HCT116 (cell line): Measurements from ENCODE around the gene ANKRD13B. TPM values are rescaled to one million over a fixed set of nuclear protein-coding genes. Genes with fewer than 3 reads are reported as not detected.

Experiments used
- ATAC-seq: fragments of 200-7000 bp; cut with Tn5 transposase; 2 replicates; pipeline ENCODE4 v1.9.1; 2020; ENCODE audit warnings: mild to moderate bottlenecking, moderate library complexity
- BruUV-seq: library from RNA; stranded (reverse); fragments of 400-500 nt; replicated peaks from 2 replicates; lab custom pipeline; 2021; lab: Mats Ljungman, UMichigan
- CTCF ChIA-PET: fragments of 300-600 bp; sonication (Branson Sonifier 250); formaldehyde crosslinking; loops from one replicate; lab custom pipeline; 2021; ENCODE audit warnings: antibody characterized with exemption; lab: Charles Lee
- POLR2A ChIA-PET: fragments of 300-600, 350-600 bp; sonication (Branson Sonifier 250); formaldehyde crosslinking; loops from one replicate; lab custom pipeline; 2021; ENCODE audit warnings: antibody characterized with exemption; lab: Charles Lee
- RAD21 ChIA-PET, 2 experiments: fragments of 300-600 bp; sonication (Branson Sonifier 250); formaldehyde crosslinking; loops; one replicate each; lab custom pipeline; 2023; ENCODE audit warnings: low total read pairs in 2 of 2; ENCODE audit not compliant: uncharacterized antibody in 2 of 2, unreplicated experiment in 2 of 2, low non-redundant PET in 1 of 2; lab: Charles Lee
- DNase-seq: peaks from one replicate; pipeline ENCODE4 v3.0.0-alpha.2; 2010; ENCODE audit warnings: low read depth, low spot score
- H2AFZ ChIP-seq: fragments of 200-600 bp; shearing (Covaris generic), sonication (generic); 2 replicates; pipeline ENCODE4 v1.6.1; 2017; ENCODE audit warnings: low read depth, mixed run types, mixed read lengths, antibody characterized with exemption, low read length; ENCODE audit not compliant: poor library complexity, severe bottlenecking
- H3K27ac ChIP-seq: 2 replicates; pipeline ENCODE4 v1.5.1; 2012; ENCODE audit warnings: low read depth, low read length
- H3K27me3 ChIP-seq: fragments of 200-600 bp; sonication (generic); 2 replicates; pipeline ENCODE4 v1.6.1; 2016; ENCODE audit warnings: mixed run types, low read length, mixed read lengths; ENCODE audit not compliant: insufficient read depth
- H3K36me3 ChIP-seq, 2 experiments: fragments of 200-500 bp in 1 of 2; fragments of 200-600 bp in 1 of 2; sonication (Bioruptor generic) in 1 of 2; sonication (generic) in 1 of 2; 2 replicates each; pipeline versions ENCODE4 v1.5.1 to v1.6.1; 2014 to 2016; ENCODE audit warnings: low read length in 2 of 2, inconsistent platforms in 1 of 2, mixed read lengths in 1 of 2, mixed run types in 1 of 2; ENCODE audit not compliant: insufficient read depth in 2 of 2, control insufficient read depth in 1 of 2
- H3K4me1 ChIP-seq, 2 experiments: fragments of 200-600 bp in 1 of 2; sonication (generic) in 1 of 2; 2 replicates each; pipeline versions ENCODE4 v1.5.1 to v1.6.1; 2012 to 2017; ENCODE audit warnings: low read length in 2 of 2, inconsistent platforms in 1 of 2, mild to moderate bottlenecking in 1 of 2, mixed read lengths in 1 of 2, mixed run types in 1 of 2, moderate library complexity in 1 of 2; ENCODE audit not compliant: insufficient read depth in 2 of 2, control insufficient read depth in 1 of 2
- H3K4me2 ChIP-seq: fragments of 200-600 bp; sonication (generic); 2 replicates; pipeline ENCODE4 v1.6.1; 2017; ENCODE audit warnings: mixed run types, low read length, mixed read lengths
- H3K4me3 ChIP-seq, 2 experiments: fragments of 200-600 bp in 1 of 2; sonication (generic) in 1 of 2; replicated peaks in 1 of 2; 2 replicates each; pipeline ENCODE4 v1.5.1; 2011 to 2016; ENCODE audit warnings: low read length in 2 of 2, control low read depth in 1 of 2, low read depth in 1 of 2, mild to moderate bottlenecking in 1 of 2, mixed read lengths in 1 of 2, mixed run types in 1 of 2
- H3K79me2 ChIP-seq: fragments of 200-600 bp; sonication (generic); 2 replicates; pipeline ENCODE4 v1.6.1; 2017; ENCODE audit warnings: mild to moderate bottlenecking, mixed run types, low read length, moderate library complexity, mixed read lengths; ENCODE audit not compliant: insufficient read depth
- H3K9ac ChIP-seq: fragments of 200-600 bp; sonication (generic); 2 replicates; pipeline ENCODE4 v1.6.1; 2016; ENCODE audit warnings: low read length, mixed read lengths
- H3K9me2 ChIP-seq: fragments of 200-600 bp; sonication (generic), shearing (Covaris generic); 2 replicates; pipeline ENCODE4 v1.6.1; 2017; ENCODE audit warnings: mixed run types, mild to moderate bottlenecking, moderate library complexity; ENCODE audit not compliant: insufficient read depth
- H3K9me3 ChIP-seq, 2 experiments: fragments of 200-500 bp in 1 of 2; fragments of 200-600 bp in 1 of 2; sonication (Bioruptor generic) in 1 of 2; sonication (generic) in 1 of 2; 2 replicates each; pipeline ENCODE4 v1.6.1; 2014 to 2017; ENCODE audit warnings: low read length in 2 of 2, mixed read lengths in 2 of 2, inconsistent platforms in 1 of 2, low read depth in 1 of 2, mild to moderate bottlenecking in 1 of 2, mixed run types in 1 of 2, moderate library complexity in 1 of 2; ENCODE audit not compliant: control insufficient read depth in 1 of 2, insufficient read depth in 1 of 2
- H4K20me1 ChIP-seq: fragments of 200-600 bp; sonication (generic), shearing (Covaris generic); 2 replicates; pipeline ENCODE4 v1.6.1; 2017; ENCODE audit warnings: mixed run types, mild to moderate bottlenecking, moderate library complexity; ENCODE audit not compliant: insufficient read depth
- CEBPB ChIP-seq: IDR thresholded peaks from 2 replicates; pipeline ENCODE4 v1.6.1; 2012; ENCODE audit warnings: low read depth
- CTCF ChIP-seq, 3 experiments: fragments of 200-600 bp in 1 of 3; sonication (generic) in 1 of 3; IDR thresholded peaks in 2 of 3; conservative IDR thresholded peaks in 1 of 3; 2 replicates each; pipeline ENCODE4 v1.5.1; 2012 to 2017; ENCODE audit warnings: low read depth in 2 of 3, low read length in 2 of 3, antibody characterized with exemption in 1 of 3, borderline replicate concordance in 1 of 3, control low read depth in 1 of 3, mild to moderate bottlenecking in 1 of 3, mixed read lengths in 1 of 3, mixed run types in 1 of 3, moderate library complexity in 1 of 3; ENCODE audit not compliant: insufficient read depth in 1 of 3
- EGR1 ChIP-seq: IDR thresholded peaks from 2 replicates; pipeline ENCODE4 v1.6.1; 2012; ENCODE audit warnings: low read depth
- ELF1 ChIP-seq: IDR thresholded peaks from 2 replicates; pipeline ENCODE4 v1.6.1; 2012; ENCODE audit warnings: low read depth, borderline replicate concordance
- EZH2 ChIP-seq: fragments of 200-600 bp; sonication (generic); IDR thresholded peaks from 2 replicates; pipeline ENCODE4 v1.6.1; 2017; ENCODE audit warnings: antibody characterized with exemption, mixed run types
- JUND ChIP-seq: IDR thresholded peaks from 2 replicates; pipeline ENCODE4 v1.6.1; 2012
- MAX ChIP-seq: IDR thresholded peaks from 2 replicates; pipeline ENCODE4 v1.6.1; 2012
- POLR2A ChIP-seq: IDR thresholded peaks from 2 replicates; pipeline ENCODE4 v1.7.0; 2011; ENCODE audit warnings: borderline replicate concordance; ENCODE audit not compliant: insufficient read depth, insufficient read length; ENCODE audit errors: extremely low read depth
- POLR2AphosphoS5 ChIP-seq: IDR thresholded peaks from 2 replicates; pipeline ENCODE4 v1.6.1; 2011; ENCODE audit warnings: mild to moderate bottlenecking, low read depth, low read length, moderate library complexity
- RAD21 ChIP-seq: IDR thresholded peaks from 2 replicates; pipeline ENCODE4 v1.6.1; 2012; ENCODE audit warnings: low read depth, mild to moderate bottlenecking
- SIN3A ChIP-seq: IDR thresholded peaks from 2 replicates; pipeline ENCODE4 v1.6.1; 2012; ENCODE audit warnings: low read depth
- SRF ChIP-seq: IDR thresholded peaks from 2 replicates; pipeline ENCODE4 v1.6.1; 2012; ENCODE audit warnings: low read depth
- YY1 ChIP-seq: IDR thresholded peaks from 2 replicates; pipeline ENCODE4 v1.6.1; 2011; ENCODE audit warnings: low read length, low read depth, moderate library complexity, mild to moderate bottlenecking; ENCODE audit not compliant: insufficient replicate concordance; ENCODE audit errors: extremely low read depth
- ZBTB33 ChIP-seq: IDR thresholded peaks from 2 replicates; pipeline ENCODE4 v1.6.1; 2011; ENCODE audit warnings: mild to moderate bottlenecking, low read length, moderate library complexity; ENCODE audit not compliant: insufficient replicate concordance; ENCODE audit errors: extremely low read depth
- ZNF274 ChIP-seq: fragments of 200-500 bp; sonication (Bioruptor generic); IDR thresholded peaks from 2 replicates; pipeline ENCODE4 v1.6.1; 2014; ENCODE audit warnings: mild to moderate bottlenecking, low read depth, low read length, inconsistent platforms
- intact Hi-C: fragments of 100-400 bp; cut with micrococcal nuclease; formaldehyde crosslinking; loops from 2 replicates; pipeline ENCODE4 v1.10.0; 2022
- total RNA-seq: library from RNA; stranded (reverse); gene quantifications from one replicate; pipeline ENCODE4 v1.2.1, GENCODE V29; 2021; ENCODE audit not compliant: unreplicated experiment

Gene ANKRD13B
- total RNA-seq, 1 experiment from 2014 or later: 27.4 TPM

GRCh38 chr17:29643817-29644160 is 50.9 kb downstream of the ANKRD13B start:
- Histone ChIP-seq H3K4me3 (no peak overlapping the region), H3K9me2 (no peaks in the 10 kb centered on the region), H3K36me3 (no peaks in the 10 kb centered on the region), H3K27me3 (no peaks in the 10 kb centered on the region), H3K9me3 (no peaks in the 10 kb centered on the region), H3K79me2 (no peaks in the 10 kb centered on the region), H3K4me1 (peaks cover 7 to 15% of the 10 kb centered on the region in 2 experiments), H3K9ac (no peak overlapping the region), H3K4me2 (no peak overlapping the region), H2AFZ (no peak overlapping the region), H3K27ac (no peak overlapping the region), H4K20me1 (no peaks in the 10 kb centered on the region)
- TF ChIP-seq SRF (no peak), CEBPB (no peak), YY1 (no peak)
- ChIA-PET RAD21 (no interaction called here), POLR2A (no interaction called here), CTCF (no interaction called here)
- ATAC-seq (no peak), DNase-seq (no peak)
- no TSS peak for BruUV-seq
- intact Hi-C loops: no loop called here

- no TSS peak for BruUV-seq
- ChIA-PET RAD21 (no interaction called here), POLR2A (no interaction called here), CTCF (no interaction called here)
- H3K4me1 ChIP-seq: no peaks in the 10 kb centered on the region; a peak in 1 of 4 replicates
- no peaks in the 10 kb centered on the region for H3K9me3 ChIP-seq
- ATAC-seq: no peak
- H3K27me3 ChIP-seq: no peaks in the 10 kb centered on the region
- intact Hi-C loops: no loop called here
- DNase-seq: no peak
- no peaks in the 10 kb centered on the region for H3K9me2 ChIP-seq
- H3K4me2 ChIP-seq: no peak overlapping the region
- H3K27ac ChIP-seq: no peak overlapping the region
- H3K36me3 ChIP-seq: no peaks in the 10 kb centered on the region
- H3K79me2 ChIP-seq: no peaks in the 10 kb centered on the region
- H3K9ac ChIP-seq: no peak overlapping the region
- no peak overlapping the region for H2AFZ ChIP-seq
- no peak overlapping the region for H3K4me3 ChIP-seq
- H4K20me1 ChIP-seq: no peaks in the 10 kb centered on the region
- no peak for TF ChIP-seq EGR1
- no peak for TF ChIP-seq CTCF (IDR thresholded peaks at IDR 0.05 in 2 of 3, conservative IDR thresholded peaks at IDR 0.05 in 1 of 3; ENCODE audit: borderline replicate concordance in 1 of 3, insufficient read depth in 1 of 3, low read depth in 2 of 3, low read length in 2 of 3)
- TF ChIP-seq JUND: no peak
- no peak for TF ChIP-seq MAX
- TF ChIP-seq EZH2: no peak
- TF ChIP-seq ZNF274: no peak
- no peak for TF ChIP-seq ELF1
- no peak for TF ChIP-seq RAD21
- no peak for TF ChIP-seq ZBTB33
- TF ChIP-seq POLR2AphosphoS5: no peak
- no peak for TF ChIP-seq SRF
- TF ChIP-seq POLR2A: no peak
- no peak for TF ChIP-seq SIN3A
Measured at GRCh38 chr17:29645515-29646051, 52.7 kb downstream of the ANKRD13B start.
